Measurements from ENCODE around the gene GCNA. TPM values are rescaled to one million over a fixed set of nuclear protein-coding genes. Genes with fewer than 3 reads are reported as not detected.

GCNA gene
- total RNA-seq, 2 experiments from 2014 or later, result 2.1 to 4.2 TPM

DNA sequence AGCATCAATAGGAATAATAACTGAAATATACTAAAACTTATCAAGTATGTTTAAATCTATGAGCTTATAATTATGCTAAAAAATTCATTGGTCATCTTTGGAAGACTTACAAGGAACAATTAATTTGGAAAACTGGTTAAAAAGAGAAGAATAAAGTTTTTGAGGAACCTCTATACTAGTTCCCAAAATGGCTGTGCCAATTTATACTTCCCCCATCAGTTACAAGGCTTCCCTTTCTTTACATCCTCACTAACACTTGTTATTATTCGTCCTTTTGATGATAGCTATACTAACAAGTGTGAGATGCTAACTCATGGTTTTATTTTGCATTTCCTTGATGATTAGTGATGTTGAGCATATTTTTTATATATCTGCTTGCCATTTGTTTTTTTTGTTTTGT, 28.3 kb upstream of the GCNA start:
- no peak overlapping the region for H3K4me3 ChIP-seq (ENCODE audit: low read depth, low read length, poor library complexity, severe bottlenecking)
- no peak overlapping the region for H3K27ac ChIP-seq (ENCODE audit: low read depth, low read length, poor library complexity, severe bottlenecking)
- TF ChIP-seq, protein P1, sequence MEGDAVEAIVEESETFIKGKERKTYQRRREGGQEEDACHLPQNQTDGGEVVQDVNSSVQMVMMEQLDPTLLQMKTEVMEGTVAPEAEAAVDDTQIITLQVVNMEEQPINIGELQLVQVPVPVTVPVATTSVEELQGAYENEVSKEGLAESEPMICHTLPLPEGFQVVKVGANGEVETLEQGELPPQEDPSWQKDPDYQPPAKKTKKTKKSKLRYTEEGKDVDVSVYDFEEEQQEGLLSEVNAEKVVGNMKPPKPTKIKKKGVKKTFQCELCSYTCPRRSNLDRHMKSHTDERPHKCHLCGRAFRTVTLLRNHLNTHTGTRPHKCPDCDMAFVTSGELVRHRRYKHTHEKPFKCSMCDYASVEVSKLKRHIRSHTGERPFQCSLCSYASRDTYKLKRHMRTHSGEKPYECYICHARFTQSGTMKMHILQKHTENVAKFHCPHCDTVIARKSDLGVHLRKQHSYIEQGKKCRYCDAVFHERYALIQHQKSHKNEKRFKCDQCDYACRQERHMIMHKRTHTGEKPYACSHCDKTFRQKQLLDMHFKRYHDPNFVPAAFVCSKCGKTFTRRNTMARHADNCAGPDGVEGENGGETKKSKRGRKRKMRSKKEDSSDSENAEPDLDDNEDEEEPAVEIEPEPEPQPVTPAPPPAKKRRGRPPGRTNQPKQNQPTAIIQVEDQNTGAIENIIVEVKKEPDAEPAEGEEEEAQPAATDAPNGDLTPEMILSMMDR (conservative IDR thresholded peaks at IDR 0.05; ENCODE audit: low read length), result no peak
- TF ChIP-seq EZH2phosphoT487 (IDR thresholded peaks at IDR 0.05; ENCODE audit: borderline replicate concordance, low read depth, low read length), result no peak
- intact Hi-C loops (cut with micrococcal nuclease; ENCODE audit: unreplicated experiment), result loop anchor here (10.0 kb wide), 2 partner anchors 125 to 265 kb away; partner anchors contain the start of gene NONO
- no peak overlapping the region for H2AFZ ChIP-seq (ENCODE audit: low read length)
- H3K4me1 ChIP-seq (ENCODE audit: insufficient read depth, low read length, poor library complexity, severe bottlenecking), result no peaks in the 10 kb centered on the region
- H3K9me2 ChIP-seq (ENCODE audit: insufficient read depth, low read length), result no peaks in the 10 kb centered on the region
- BruUV-seq (replicated peaks), result no TSS peak
- peaks cover 88% of the 10 kb centered on the region for H3K36me3 ChIP-seq (ENCODE audit: insufficient read depth, low read length)
- no peaks in the 10 kb centered on the region for H3K9me3 ChIP-seq (ENCODE audit: low read length)
- 0 out of 2 replicates have a peak, but pooled peaks cover 2% of the 10 kb centered on the region for H4K20me1 ChIP-seq (ENCODE audit: insufficient read depth, low read length)
- POLR2A ChIA-PET, result interaction anchor here (0.8 kb wide), 1 partner anchor 16 kb away, joined by 3 read pairs; no protein-coding TSS in a partner anchor
- H3K79me2 ChIP-seq (ENCODE audit: insufficient read depth, low read depth, low read length), result peaks cover 20% of the 10 kb centered on the region; the same call in 1 of the 2 replicates
- no peak for DNase-seq (ENCODE audit: low spot score)
- CTCF ChIA-PET (ENCODE audit: unreplicated experiment), result no interaction called here
- no peak overlapping the region for H3K4me2 ChIP-seq (ENCODE audit: low read length)

DNA sequence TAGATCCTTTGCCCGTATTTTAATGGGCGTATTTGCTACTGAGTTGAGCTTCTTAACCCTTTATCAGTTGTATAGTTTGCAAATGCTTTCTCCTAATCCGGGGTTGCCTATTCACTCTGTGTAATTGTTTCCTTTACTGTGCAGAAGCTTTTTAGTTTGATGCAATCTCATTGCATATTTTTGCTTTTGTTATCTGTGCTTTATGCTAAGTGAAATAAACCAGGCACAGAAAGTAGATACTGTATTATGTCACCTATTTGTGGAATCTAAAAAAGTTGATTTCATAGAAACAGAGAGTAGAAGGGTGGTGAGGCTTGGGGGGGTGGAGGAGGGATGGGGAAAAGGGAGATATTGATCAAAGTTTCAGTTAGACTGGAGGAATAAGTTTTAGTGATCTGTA, 27.7 kb upstream of the GCNA start:
- TF ChIP-seq EZH2phosphoT487 (IDR thresholded peaks at IDR 0.05; ENCODE audit: borderline replicate concordance, low read depth, low read length), result no peak
- TF ChIP-seq, protein P1 (conservative IDR thresholded peaks at IDR 0.05; ENCODE audit: low read length), result no peak
- H3K4me2 ChIP-seq (ENCODE audit: low read length), result no peak overlapping the region
- no peaks in the 10 kb centered on the region for H3K9me2 ChIP-seq (ENCODE audit: insufficient read depth, low read length)
- H3K36me3 ChIP-seq (ENCODE audit: insufficient read depth, low read length), result peaks cover 88% of the 10 kb centered on the region
- BruUV-seq (replicated peaks), result no TSS peak
- H3K27ac ChIP-seq (ENCODE audit: low read depth, low read length, poor library complexity, severe bottlenecking), result no peak overlapping the region
- no peak overlapping the region for H3K4me3 ChIP-seq (ENCODE audit: low read depth, low read length, poor library complexity, severe bottlenecking)
- H4K20me1 ChIP-seq (ENCODE audit: insufficient read depth, low read length), result no peaks in the 10 kb centered on the region
- ChIA-PET POLR2A (no interaction called here), CTCF (ENCODE audit: unreplicated experiment) (no interaction called here)
- no peaks in the 10 kb centered on the region for H3K9me3 ChIP-seq (ENCODE audit: low read length)
- no peak for DNase-seq (ENCODE audit: low spot score)
- H3K79me2 ChIP-seq (ENCODE audit: insufficient read depth, low read depth, low read length), result peaks cover 14% of the 10 kb centered on the region; the same call in 1 of the 2 replicates
- H3K4me1 ChIP-seq (ENCODE audit: insufficient read depth, low read length, poor library complexity, severe bottlenecking), result no peaks in the 10 kb centered on the region
- intact Hi-C loops (cut with micrococcal nuclease; ENCODE audit: unreplicated experiment), result loop anchor here (10.0 kb wide), 1 partner anchor 126 kb away; no protein-coding TSS in a partner anchor
- H2AFZ ChIP-seq (ENCODE audit: low read length), result no peak overlapping the region

GRCh38 chrX:71556036-71556435, 22.2 kb upstream of the GCNA start:
- Histone ChIP-seq H3K4me3 (ENCODE audit: low read depth, low read length, poor library complexity, severe bottlenecking) (no peak overlapping the region), H3K9me2 (ENCODE audit: insufficient read depth, low read length) (no peaks in the 10 kb centered on the region), H3K36me3 (ENCODE audit: insufficient read depth, low read length) (peaks cover 89% of the 10 kb centered on the region), H2AFZ (ENCODE audit: low read length) (no peak overlapping the region), H3K4me2 (ENCODE audit: low read length) (no peak overlapping the region), H3K9me3 (ENCODE audit: low read length) (no peaks in the 10 kb centered on the region), H4K20me1 (ENCODE audit: insufficient read depth, low read length) (no peaks in the 10 kb centered on the region), H3K79me2 (ENCODE audit: insufficient read depth, low read depth, low read length) (peaks cover 3% of the 10 kb centered on the region; the same call in 1 of the 2 replicates), H3K27ac (ENCODE audit: low read depth, low read length, poor library complexity, severe bottlenecking) (no peak overlapping the region), H3K4me1 (ENCODE audit: insufficient read depth, low read length, poor library complexity, severe bottlenecking) (no peaks in the 10 kb centered on the region)
- CTCF ChIA-PET (ENCODE audit: unreplicated experiment), result no interaction called here
- no peak for DNase-seq (ENCODE audit: low spot score)
- BruUV-seq (replicated peaks), result no TSS peak
- intact Hi-C loops (cut with micrococcal nuclease; ENCODE audit: unreplicated experiment), result loop anchor here (10.0 kb wide), 1 partner anchor 131 kb away; no protein-coding TSS in a partner anchor
- no peak for TF ChIP-seq EZH2phosphoT487 (IDR thresholded peaks at IDR 0.05; ENCODE audit: borderline replicate concordance, low read depth, low read length)
- TF ChIP-seq, protein P1 (conservative IDR thresholded peaks at IDR 0.05; ENCODE audit: low read length), result no peak
- POLR2A ChIA-PET, result no interaction called here
